K562 treated with DMSO at 1 percent for 24 hours (cell line): ENCODE results near the gene NIPAL1. TPM values are rescaled to one million over a fixed set of nuclear protein-coding genes. Genes with fewer than 3 reads are reported as not detected.

ENCODE experiments used
- total RNA-seq: library from RNA; unstranded; fragments of 300-600 nt; gene quantifications from 2 replicates; pipeline ENCODE4 v1.2.3, GENCODE V29; 2022; ENCODE audit warnings: low read depth; ENCODE audit not compliant: insufficient read depth

Gene NIPAL1
- 0.54 TPM in 1 of 2 replicates, not detected in the other for total RNA-seq

GRCh38 chr4:48016141-48017107, at the start of gene NIPAL1, which contains the start of gene CNGA1:
Gene NIPAL1 (plus strand): TSS chr4:48016772. CDS start chr4:48016840, 68 bp downstream.
Gene CNGA1 (minus strand): TSS chr4:48016681. CDS start chr4:47952689, 63,992 bp downstream.

Other genes starting within 250 kb of the NIPAL1 start
- gene CORIN, start 178.7 kb upstream of the NIPAL1 start, total RNA-seq = not detected in 2 replicates
- 8.8 and 9.3 TPM in 2 replicates for gene NFXL1, start 102.2 kb upstream of the NIPAL1 start, total RNA-seq
- not detected in 2 replicates for gene CNGA1, start 91 bp upstream of the NIPAL1 start, total RNA-seq
- gene TXK, start 117.5 kb downstream of the NIPAL1 start, total RNA-seq = 0.50 TPM in 1 of 2 replicates, not detected in the other